ENCODE data around the gene TRIM71.

DNA sequence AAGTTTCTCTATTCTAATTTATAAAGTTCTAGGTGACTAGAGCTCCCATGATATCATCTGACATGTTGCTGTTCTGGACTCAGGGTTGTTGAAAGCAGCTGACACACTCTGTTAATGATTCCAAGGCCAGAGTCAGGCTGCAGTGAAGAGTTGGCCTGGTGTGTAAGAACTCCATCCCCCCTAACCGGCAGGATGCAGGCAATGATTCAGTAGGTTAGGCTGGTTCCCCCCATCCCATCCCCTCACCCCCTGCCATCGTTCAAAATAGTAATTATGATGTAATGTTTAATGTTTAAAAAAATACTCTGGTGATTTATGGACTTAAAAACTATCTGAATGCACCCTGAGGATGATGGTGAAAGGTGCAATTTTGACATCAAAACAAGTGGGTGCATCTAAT is 4.6 kb upstream of the TRIM71 start:
- TF ChIP-seq ELF1 (IDR thresholded peaks at IDR 0.05; ENCODE audit: borderline replicate concordance, low read depth) (no peak), POLR2A (IDR thresholded peaks at IDR 0.05; ENCODE audit: borderline replicate concordance, extremely low read depth, insufficient read depth, insufficient read length) (no peak), EZH2phosphoT487 (IDR thresholded peaks at IDR 0.05; ENCODE audit: borderline replicate concordance) (no peak), CEBPB (IDR thresholded peaks at IDR 0.05; ENCODE audit: low read depth) (no peak)

Measured in HCT116 (cell line).